ENCODE results near the gene NPPA.

The NPPA gene

DNA sequence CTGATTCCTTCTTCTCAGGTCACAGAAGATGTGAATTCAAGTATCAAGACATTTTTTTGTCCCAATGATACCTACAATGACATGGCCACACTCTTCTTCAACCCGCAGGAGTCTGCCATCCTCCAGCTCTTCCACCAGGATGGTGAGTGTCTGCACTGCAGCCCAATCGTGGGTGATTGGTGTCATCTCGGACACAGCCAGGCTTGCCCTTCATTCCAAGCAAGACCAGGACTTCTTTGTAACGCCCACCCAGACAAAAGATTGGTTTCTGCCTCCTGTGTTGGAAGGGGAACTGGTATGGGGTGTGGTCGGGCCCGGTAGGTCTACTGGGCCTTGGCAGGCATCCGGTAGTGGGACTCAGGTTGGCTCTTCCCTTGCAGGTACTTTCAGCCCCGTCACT lies 14.1 kb downstream of the NPPA start:
- no peak overlapping the region for H3K4me2 ChIP-seq (ENCODE audit: low read length)
- no peak overlapping the region for H3K27ac ChIP-seq (ENCODE audit: low read depth, low read length, poor library complexity, severe bottlenecking)
- H3K79me2 ChIP-seq (ENCODE audit: insufficient read depth, low read length), result no peaks in the 10 kb centered on the region
- H4K20me1 ChIP-seq (ENCODE audit: insufficient read depth, low read length), result no peaks in the 10 kb centered on the region
- no peaks in the 10 kb centered on the region for H3K9me3 ChIP-seq (ENCODE audit: low read length)
- H3K27me3 ChIP-seq (ENCODE audit: insufficient read depth, low read length), result no peaks in the 10 kb centered on the region
- H3K4me3 ChIP-seq (ENCODE audit: low read depth, low read length, poor library complexity, severe bottlenecking), result no peak overlapping the region
- no peak overlapping the region for H2AFZ ChIP-seq (ENCODE audit: low read length)
- no peak for TF ChIP-seq EZH2 (IDR thresholded peaks at IDR 0.05; ENCODE audit: borderline replicate concordance, low read length)
- TF ChIP-seq, protein P1, sequence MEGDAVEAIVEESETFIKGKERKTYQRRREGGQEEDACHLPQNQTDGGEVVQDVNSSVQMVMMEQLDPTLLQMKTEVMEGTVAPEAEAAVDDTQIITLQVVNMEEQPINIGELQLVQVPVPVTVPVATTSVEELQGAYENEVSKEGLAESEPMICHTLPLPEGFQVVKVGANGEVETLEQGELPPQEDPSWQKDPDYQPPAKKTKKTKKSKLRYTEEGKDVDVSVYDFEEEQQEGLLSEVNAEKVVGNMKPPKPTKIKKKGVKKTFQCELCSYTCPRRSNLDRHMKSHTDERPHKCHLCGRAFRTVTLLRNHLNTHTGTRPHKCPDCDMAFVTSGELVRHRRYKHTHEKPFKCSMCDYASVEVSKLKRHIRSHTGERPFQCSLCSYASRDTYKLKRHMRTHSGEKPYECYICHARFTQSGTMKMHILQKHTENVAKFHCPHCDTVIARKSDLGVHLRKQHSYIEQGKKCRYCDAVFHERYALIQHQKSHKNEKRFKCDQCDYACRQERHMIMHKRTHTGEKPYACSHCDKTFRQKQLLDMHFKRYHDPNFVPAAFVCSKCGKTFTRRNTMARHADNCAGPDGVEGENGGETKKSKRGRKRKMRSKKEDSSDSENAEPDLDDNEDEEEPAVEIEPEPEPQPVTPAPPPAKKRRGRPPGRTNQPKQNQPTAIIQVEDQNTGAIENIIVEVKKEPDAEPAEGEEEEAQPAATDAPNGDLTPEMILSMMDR (IDR thresholded peaks at IDR 0.05; ENCODE audit: low read length), result no peak
- peaks cover 85% of the 10 kb centered on the region for H3K36me3 ChIP-seq (ENCODE audit: insufficient read depth, low read length)
- no peaks in the 10 kb centered on the region for H3K9me2 ChIP-seq (ENCODE audit: low read depth, low read length)
- no peaks in the 10 kb centered on the region for H3K4me1 ChIP-seq (ENCODE audit: insufficient read depth, low read length, severe bottlenecking)
- H3F3A ChIP-seq (ENCODE audit: insufficient read depth, low read length), result no peaks in the 10 kb centered on the region
- no peak overlapping the region for H3K9ac ChIP-seq (ENCODE audit: low read length)

DNA sequence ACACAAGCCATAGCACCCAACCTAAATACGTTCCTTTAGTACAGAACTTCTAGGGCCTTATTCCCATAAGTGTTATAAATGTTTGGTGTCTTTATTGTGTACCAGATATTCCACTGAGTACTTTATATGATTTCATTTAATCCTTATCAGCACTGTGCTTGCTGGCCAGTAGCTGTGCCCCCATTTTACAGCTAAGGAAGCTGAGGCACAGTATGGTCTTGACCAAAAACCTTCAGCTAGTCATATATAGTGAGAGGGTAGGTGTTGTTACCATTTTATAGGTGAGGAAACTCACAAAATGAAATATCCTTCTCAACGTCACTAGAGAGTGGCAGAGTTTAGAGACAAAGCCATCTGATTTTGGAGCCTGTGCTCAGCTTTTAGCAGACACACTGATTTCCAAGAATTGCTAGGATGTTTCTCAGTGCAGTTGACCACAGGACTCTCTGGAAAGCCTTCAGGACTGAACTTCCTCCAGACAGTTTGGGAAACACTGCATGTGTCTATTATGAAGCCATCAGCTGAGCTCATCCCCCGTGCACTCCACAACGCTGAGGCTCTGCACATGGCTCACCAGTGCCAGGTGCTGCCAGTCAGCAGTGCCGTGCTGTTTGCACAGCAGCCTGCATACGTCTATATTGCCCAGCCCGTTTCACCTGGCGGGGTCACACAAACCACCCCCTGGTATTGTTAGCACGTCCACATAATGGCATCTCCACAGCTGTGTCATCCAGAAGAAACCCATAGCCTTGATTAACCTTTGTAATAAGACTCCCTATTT lies 15.4 kb downstream of the NPPA start:
- no peaks in the 10 kb centered on the region for H3K9me3 ChIP-seq (ENCODE audit: low read length)
- TF ChIP-seq EZH2 (IDR thresholded peaks at IDR 0.05; ENCODE audit: borderline replicate concordance, low read length), result no peak
- TF ChIP-seq, protein P1 (IDR thresholded peaks at IDR 0.05; ENCODE audit: low read length), result no peak
- no peaks in the 10 kb centered on the region for H3K79me2 ChIP-seq (ENCODE audit: insufficient read depth, low read length)
- H3K4me3 ChIP-seq (ENCODE audit: low read depth, low read length, poor library complexity, severe bottlenecking), result no peak overlapping the region
- H3F3A ChIP-seq (ENCODE audit: insufficient read depth, low read length), result no peaks in the 10 kb centered on the region
- no peaks in the 10 kb centered on the region for H3K27me3 ChIP-seq (ENCODE audit: insufficient read depth, low read length)
- H3K4me2 ChIP-seq (ENCODE audit: low read length), result no peak overlapping the region
- H3K27ac ChIP-seq (ENCODE audit: low read depth, low read length, poor library complexity, severe bottlenecking), result no peak overlapping the region
- H3K4me1 ChIP-seq (ENCODE audit: insufficient read depth, low read length, severe bottlenecking), result no peaks in the 10 kb centered on the region
- no peak overlapping the region for H2AFZ ChIP-seq (ENCODE audit: low read length)
- H3K36me3 ChIP-seq (ENCODE audit: insufficient read depth, low read length), result peaks cover 84% of the 10 kb centered on the region
- H3K9ac ChIP-seq (ENCODE audit: low read length), result no peak overlapping the region
- no peaks in the 10 kb centered on the region for H3K9me2 ChIP-seq (ENCODE audit: low read depth, low read length)
- no peaks in the 10 kb centered on the region for H4K20me1 ChIP-seq (ENCODE audit: insufficient read depth, low read length)

DNA sequence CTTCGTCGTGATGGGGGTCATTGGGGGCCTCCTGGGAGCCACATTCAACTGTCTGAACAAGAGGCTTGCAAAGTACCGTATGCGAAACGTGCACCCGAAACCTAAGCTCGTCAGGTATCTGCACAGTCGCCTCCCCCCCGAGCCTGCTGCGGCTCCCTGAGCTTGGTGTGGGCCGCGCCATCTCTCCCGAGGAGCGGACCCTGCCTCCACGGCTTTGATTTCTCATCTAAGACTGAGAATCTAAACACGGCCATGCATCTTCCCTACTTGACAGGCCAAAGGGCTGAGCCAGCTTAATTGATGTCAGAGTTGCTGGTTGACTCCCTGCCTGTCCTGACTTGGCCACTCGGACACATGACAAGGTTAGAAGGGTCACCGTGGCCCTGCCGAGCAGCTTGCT lies 19.1 kb downstream of the NPPA start:
- no peaks in the 10 kb centered on the region for H3K9me2 ChIP-seq (ENCODE audit: low read depth, low read length)

More for the DNA sequence above, 19.1 kb downstream of the NPPA start:
- Histone ChIP-seq H4K20me1 (ENCODE audit: insufficient read depth, low read length) (no peaks in the 10 kb centered on the region), H3K79me2 (ENCODE audit: insufficient read depth, low read length) (no peaks in the 10 kb centered on the region), H3K27ac (ENCODE audit: low read depth, low read length, poor library complexity, severe bottlenecking) (no peak overlapping the region), H3K4me3 (ENCODE audit: low read depth, low read length, poor library complexity, severe bottlenecking) (no peak overlapping the region), H3F3A (ENCODE audit: insufficient read depth, low read length) (no peaks in the 10 kb centered on the region), H3K9me3 (ENCODE audit: low read length) (no peaks in the 10 kb centered on the region), H3K36me3 (ENCODE audit: insufficient read depth, low read length) (peaks cover 71% of the 10 kb centered on the region), H2AFZ (ENCODE audit: low read length) (no peak overlapping the region), H3K4me2 (ENCODE audit: low read length) (no peak overlapping the region), H3K4me1 (ENCODE audit: insufficient read depth, low read length, severe bottlenecking) (no peaks in the 10 kb centered on the region), H3K9ac (ENCODE audit: low read length) (no peak overlapping the region), H3K27me3 (ENCODE audit: insufficient read depth, low read length) (no peaks in the 10 kb centered on the region)
- no peak for TF ChIP-seq EZH2 (IDR thresholded peaks at IDR 0.05; ENCODE audit: borderline replicate concordance, low read length)
- TF ChIP-seq, protein P1 (IDR thresholded peaks at IDR 0.05; ENCODE audit: low read length), result no peak

All from OCI-LY1 (cell line).